Measurements from ENCODE around the gene SLC25A19. TPM values are rescaled to one million over a fixed set of nuclear protein-coding genes. Genes with fewer than 3 reads are reported as not detected.

Gene SLC25A19
- total RNA-seq, 1 experiment from 2014 or later = 19.4 TPM

DNA sequence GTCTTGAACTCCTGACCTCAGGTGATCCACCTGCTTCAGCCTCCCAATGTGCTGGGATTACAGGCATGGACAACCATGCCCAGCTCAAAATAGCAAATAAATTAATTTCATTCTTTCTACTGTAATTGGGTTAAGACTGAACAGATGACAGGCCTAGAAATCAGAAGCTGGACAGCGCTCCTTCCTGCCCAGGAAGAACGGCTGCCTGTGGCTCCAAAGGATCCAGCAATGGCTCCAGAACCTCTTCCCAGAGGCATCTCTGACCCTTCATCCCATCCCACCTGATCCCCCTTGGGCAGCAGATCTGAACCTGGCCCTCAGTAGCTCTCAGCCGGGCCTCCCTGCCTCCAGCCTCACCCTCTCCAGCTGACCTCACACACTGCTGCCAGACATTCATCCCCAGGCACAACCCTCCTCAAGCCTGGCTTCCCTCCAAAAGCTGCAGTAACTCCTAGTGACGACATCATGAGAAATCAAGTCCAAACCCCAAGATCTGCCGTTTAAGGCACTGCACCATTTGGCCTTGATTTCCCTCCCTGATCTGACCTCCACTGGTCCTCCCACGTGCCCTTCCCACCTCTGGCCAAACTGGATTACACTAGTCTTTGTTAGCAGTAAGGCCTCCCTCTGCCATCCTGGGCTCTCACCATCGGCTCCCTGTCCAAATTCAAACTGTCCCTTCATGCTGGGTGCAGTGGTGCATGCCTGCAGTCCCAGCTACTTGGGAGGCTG is 15.1 kb downstream of the SLC25A19 start:
- no peak overlapping the region for H3K27ac ChIP-seq
- H3K4me3 ChIP-seq = no peak overlapping the region
- TF ChIP-seq CTCF (conservative IDR thresholded peaks at IDR 0.05) (no peak), EZH2 (IDR thresholded peaks at IDR 0.05; ENCODE audit: low read depth) (no peak)
- ChIA-PET POLR2A (ENCODE audit: unreplicated experiment) (no interaction called here), CTCF (no interaction called here)
- no peaks in the 10 kb centered on the region for H3K36me3 ChIP-seq (ENCODE audit: low read depth)
- H3K4me2 ChIP-seq = no peak overlapping the region
- H3K9me2 ChIP-seq (ENCODE audit: insufficient read depth) = no peaks in the 10 kb centered on the region
- no TSS peak for BruUV-seq (replicated peaks)
- 0 out of 2 replicates have a peak, but pooled peaks cover 5% of the 10 kb centered on the region for H3K79me2 ChIP-seq (ENCODE audit: low read depth)
- peaks cover 7% of the 10 kb centered on the region for H3K4me1 ChIP-seq (replicated peaks; ENCODE audit: insufficient read depth)
- H3F3A ChIP-seq (ENCODE audit: insufficient read depth, low read depth) = peaks cover 29% of the 10 kb centered on the region; the same call in 1 of the 2 replicates
- H4K20me1 ChIP-seq (ENCODE audit: insufficient read depth) = no peaks in the 10 kb centered on the region
- H2AFZ ChIP-seq = no peak overlapping the region
- intact Hi-C loops (cut with micrococcal nuclease; ENCODE audit: unreplicated experiment) = no loop called here
- H3K27me3 ChIP-seq (ENCODE audit: insufficient read depth, low read depth) = no peaks in the 10 kb centered on the region
- DNase-seq = no peak
- no peaks in the 10 kb centered on the region for H3K9me3 ChIP-seq (ENCODE audit: insufficient read depth, low read depth)

GRCh38 chr17:75272848-75273184 is 16.4 kb downstream of the SLC25A19 start:
- no peaks in the 10 kb centered on the region for H3K36me3 ChIP-seq (ENCODE audit: low read depth)
- H3K4me1 ChIP-seq (replicated peaks; ENCODE audit: insufficient read depth) = peaks cover 7% of the 10 kb centered on the region; the same call in 1 of the 2 replicates
- H3K27ac ChIP-seq = no peak overlapping the region
- no peaks in the 10 kb centered on the region for H3K9me3 ChIP-seq (ENCODE audit: insufficient read depth, low read depth)
- H3K79me2 ChIP-seq (ENCODE audit: low read depth) = 0 out of 2 replicates have a peak, but pooled peaks cover 5% of the 10 kb centered on the region
- intact Hi-C loops (cut with micrococcal nuclease; ENCODE audit: unreplicated experiment) = no loop called here
- H4K20me1 ChIP-seq (ENCODE audit: insufficient read depth) = no peaks in the 10 kb centered on the region
- no peak overlapping the region for H3K4me2 ChIP-seq
- H2AFZ ChIP-seq = no peak overlapping the region
- no peak for DNase-seq
- no peaks in the 10 kb centered on the region for H3K9me2 ChIP-seq (ENCODE audit: insufficient read depth)
- BruUV-seq (replicated peaks) = no TSS peak
- TF ChIP-seq EZH2 (IDR thresholded peaks at IDR 0.05; ENCODE audit: low read depth) (no peak), CTCF (conservative IDR thresholded peaks at IDR 0.05) (no peak)
- H3K27me3 ChIP-seq (ENCODE audit: insufficient read depth, low read depth) = no peaks in the 10 kb centered on the region
- CTCF ChIA-PET = interaction anchor here (0.9 kb wide), 1 partner anchor 140 kb away, joined by 3 read pairs; no protein-coding TSS in a partner anchor
- POLR2A ChIA-PET (ENCODE audit: unreplicated experiment) = interaction anchor here (0.7 kb wide), 1 partner anchor 11 kb away, joined by 3 read pairs; the partner anchor contains the start of genes GGA3 and MRPS7
- H3K4me3 ChIP-seq = no peak overlapping the region
- peaks cover 41% of the 10 kb centered on the region; the same call in 1 of the 2 replicates for H3F3A ChIP-seq (ENCODE audit: insufficient read depth, low read depth)

DNA sequence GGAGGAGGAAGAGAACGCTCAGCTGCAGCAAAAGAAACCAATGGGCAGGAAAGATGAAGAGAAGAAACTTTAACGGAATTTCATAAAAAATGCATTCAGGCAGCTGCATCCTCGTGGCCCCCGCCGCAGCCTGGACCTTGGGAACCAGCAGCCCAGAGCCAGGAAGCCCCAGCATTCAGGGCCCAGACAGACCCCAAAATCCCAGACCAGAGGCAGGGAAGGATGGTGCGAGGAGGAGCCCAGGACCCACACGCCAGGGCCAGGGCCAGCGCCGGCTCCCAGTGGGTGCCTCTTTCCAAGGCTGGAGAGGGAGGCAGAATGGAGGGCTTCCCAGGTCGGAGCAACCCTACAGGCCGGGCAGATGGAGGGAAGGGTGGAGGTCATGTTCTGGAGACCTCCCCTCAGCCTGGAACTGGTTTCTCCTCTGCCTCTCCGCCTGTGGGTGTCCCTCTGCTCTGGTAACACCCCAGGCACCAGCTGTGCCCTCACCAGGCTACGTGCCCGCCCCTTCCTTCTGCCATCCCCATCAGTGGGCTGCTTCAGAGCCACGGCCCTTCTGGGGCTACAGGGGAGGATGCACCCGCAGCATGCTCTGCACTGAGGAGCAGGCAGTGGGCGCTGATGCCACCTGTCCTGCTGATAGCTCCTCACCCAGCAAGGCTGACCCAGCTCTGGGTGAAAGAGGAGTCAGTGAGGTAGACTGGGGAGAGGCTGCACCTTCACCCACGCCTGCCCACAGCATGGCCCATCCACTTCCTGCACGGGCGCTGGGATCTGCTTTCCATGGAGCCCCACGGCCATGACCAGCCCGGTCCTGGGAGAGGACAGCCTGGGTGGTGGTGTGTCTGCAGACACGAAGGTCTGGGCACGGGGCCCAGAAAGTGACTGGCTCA is 17.0 kb downstream of the SLC25A19 start:
- POLR2A ChIA-PET (ENCODE audit: unreplicated experiment) = interaction anchor here (0.7 to 1.5 kb wide), 2 partner anchors 11 to 17 kb away, joined by 3 to 9 read pairs; partner anchors contain the start of genes GGA3, MRPS7 and SLC25A19
- Histone ChIP-seq H3K4me1 (replicated peaks; ENCODE audit: insufficient read depth) (peaks cover 7% of the 10 kb centered on the region; the same call in 1 of the 2 replicates), H3F3A (ENCODE audit: insufficient read depth, low read depth) (peaks cover 43% of the 10 kb centered on the region; the same call in 1 of the 2 replicates), H4K20me1 (ENCODE audit: insufficient read depth) (no peaks in the 10 kb centered on the region), H3K27me3 (ENCODE audit: insufficient read depth, low read depth) (no peaks in the 10 kb centered on the region), H3K36me3 (ENCODE audit: low read depth) (no peaks in the 10 kb centered on the region), H3K9me3 (ENCODE audit: insufficient read depth, low read depth) (no peaks in the 10 kb centered on the region), H3K9me2 (ENCODE audit: insufficient read depth) (no peaks in the 10 kb centered on the region), H3K27ac (no peak overlapping the region), H2AFZ (peak overlapping the region; percentile 95), H3K4me3 (peak overlapping the region; percentile 95), H3K4me2 (peak overlapping the region; percentile 96), H3K79me2 (ENCODE audit: low read depth) (0 out of 2 replicates have a peak, but pooled peaks cover 5% of the 10 kb centered on the region)
- no peak for DNase-seq
- intact Hi-C loops (cut with micrococcal nuclease; ENCODE audit: unreplicated experiment) = loop anchor here (1.0 kb wide), 1 partner anchor 132 kb away; no protein-coding TSS in a partner anchor
- CTCF ChIA-PET = interaction anchor here (0.9 kb wide), 1 partner anchor 140 kb away, joined by 3 read pairs; no protein-coding TSS in a partner anchor
- TF ChIP-seq EZH2 (IDR thresholded peaks at IDR 0.05; ENCODE audit: low read depth) (no peak), CTCF (conservative IDR thresholded peaks at IDR 0.05) (no peak)
- no TSS peak for BruUV-seq (replicated peaks)

Measured in PC-9 (cell line).